Measurements from ENCODE around the gene MIEF1.

Gene MIEF1

DNA sequence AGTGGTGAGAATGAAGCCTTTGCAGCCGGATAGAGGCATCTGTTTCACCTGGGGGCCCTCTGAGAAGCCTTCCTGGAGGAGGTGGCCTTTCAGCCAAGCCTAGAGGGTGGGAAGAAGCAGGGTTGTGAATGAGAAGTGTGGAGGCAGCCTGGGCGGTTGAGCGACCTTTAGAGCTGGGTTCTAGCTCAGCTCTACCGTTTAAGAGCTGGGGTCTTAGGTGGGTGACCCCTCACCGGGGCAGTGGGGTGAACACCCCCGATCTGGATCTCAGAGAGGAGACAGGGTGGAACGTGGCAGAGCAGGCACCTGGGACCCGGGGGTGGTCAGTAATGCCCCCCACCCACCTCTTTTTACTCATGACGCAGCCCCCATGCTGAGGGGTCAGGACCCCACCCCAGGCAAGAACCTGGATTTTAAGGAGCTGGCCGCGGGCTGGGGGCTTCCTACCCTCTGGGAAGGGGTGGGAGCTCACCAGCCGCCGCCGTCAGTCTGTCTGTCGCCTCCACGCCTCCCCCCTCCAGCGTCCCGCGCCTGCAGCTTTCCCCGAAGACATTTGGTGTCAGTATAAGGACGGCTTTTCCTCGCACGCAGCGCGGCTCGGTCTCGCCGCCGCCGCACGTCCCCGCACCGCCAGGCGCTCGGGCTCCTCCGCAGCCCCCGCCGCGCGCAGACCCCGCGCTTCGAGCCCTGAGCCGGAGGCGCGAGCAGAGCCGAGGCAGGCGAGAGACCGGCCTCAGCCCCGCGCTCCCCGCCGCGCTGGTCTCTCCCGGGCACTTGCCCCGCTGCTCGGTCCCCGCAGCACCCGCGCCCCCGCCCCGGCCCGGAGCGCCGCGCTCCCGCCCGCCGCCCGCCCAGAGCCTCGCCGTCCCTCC is 55.1 kb downstream of the MIEF1 start:
- in situ Hi-C loops (cut with HindIII; ENCODE audit: low sequenced_read_pairs), result no loop called here
- H3K4me3 ChIP-seq (ENCODE audit: low read depth, low read length), result no peak overlapping the region
- no peak for DNase-seq (ENCODE audit: low read depth, low spot score)
- TF ChIP-seq, protein P1, sequence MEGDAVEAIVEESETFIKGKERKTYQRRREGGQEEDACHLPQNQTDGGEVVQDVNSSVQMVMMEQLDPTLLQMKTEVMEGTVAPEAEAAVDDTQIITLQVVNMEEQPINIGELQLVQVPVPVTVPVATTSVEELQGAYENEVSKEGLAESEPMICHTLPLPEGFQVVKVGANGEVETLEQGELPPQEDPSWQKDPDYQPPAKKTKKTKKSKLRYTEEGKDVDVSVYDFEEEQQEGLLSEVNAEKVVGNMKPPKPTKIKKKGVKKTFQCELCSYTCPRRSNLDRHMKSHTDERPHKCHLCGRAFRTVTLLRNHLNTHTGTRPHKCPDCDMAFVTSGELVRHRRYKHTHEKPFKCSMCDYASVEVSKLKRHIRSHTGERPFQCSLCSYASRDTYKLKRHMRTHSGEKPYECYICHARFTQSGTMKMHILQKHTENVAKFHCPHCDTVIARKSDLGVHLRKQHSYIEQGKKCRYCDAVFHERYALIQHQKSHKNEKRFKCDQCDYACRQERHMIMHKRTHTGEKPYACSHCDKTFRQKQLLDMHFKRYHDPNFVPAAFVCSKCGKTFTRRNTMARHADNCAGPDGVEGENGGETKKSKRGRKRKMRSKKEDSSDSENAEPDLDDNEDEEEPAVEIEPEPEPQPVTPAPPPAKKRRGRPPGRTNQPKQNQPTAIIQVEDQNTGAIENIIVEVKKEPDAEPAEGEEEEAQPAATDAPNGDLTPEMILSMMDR (IDR thresholded peaks at IDR 0.05; ENCODE audit: low read depth, low read length), result peak; percentile 23

DNA sequence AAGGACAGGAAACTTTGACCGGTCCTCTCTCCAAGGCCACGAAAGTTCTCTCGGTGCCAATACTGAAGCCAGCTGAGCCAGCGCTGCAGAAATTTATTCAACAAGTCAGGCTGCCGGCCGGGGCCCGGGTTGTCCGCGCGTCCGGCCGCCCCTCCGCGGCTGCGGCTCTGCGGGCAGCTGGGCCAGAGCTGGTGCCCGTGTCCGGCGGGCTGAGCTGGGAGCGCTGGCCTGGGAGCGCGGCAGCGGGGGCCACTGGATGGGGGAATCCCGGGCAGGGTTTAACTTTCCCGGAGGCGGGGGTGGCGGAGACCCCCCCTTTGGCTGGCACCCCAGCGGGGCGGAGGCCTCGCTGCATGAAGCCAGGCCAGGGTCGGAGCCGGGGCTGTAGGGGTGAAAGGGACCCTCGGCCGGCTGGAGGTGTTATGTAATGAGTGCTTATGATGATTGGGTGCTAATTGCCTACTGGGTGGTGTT is 56.2 kb downstream of the MIEF1 start:
- in situ Hi-C loops (cut with HindIII; ENCODE audit: low sequenced_read_pairs), result no loop called here
- no peak for DNase-seq (ENCODE audit: low read depth, low spot score)
- no peak overlapping the region for H3K4me3 ChIP-seq (ENCODE audit: low read depth, low read length)
- TF ChIP-seq, protein P1 (IDR thresholded peaks at IDR 0.05; ENCODE audit: low read depth, low read length), result no peak

DNA sequence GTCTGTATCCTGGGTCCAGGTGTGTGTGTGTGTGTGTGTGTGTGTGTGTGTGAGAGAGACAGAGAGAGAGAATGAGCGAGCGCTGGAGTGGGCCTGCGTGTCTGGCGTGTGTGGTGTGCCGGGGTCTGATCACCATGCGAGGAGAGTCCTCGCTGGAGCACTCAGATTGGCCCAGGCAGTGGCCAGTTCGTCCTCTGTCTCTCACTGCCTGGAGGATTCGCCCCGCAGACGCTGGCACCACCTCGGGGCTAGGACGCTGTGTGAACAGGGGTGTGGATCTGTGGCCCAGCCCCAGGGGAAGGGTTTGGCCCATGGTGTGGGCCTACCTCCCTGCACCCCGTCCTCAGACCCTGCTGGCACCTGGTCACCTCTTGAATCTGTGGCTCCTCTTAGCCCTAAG is 56.9 kb downstream of the MIEF1 start:
- DNase-seq (ENCODE audit: low read depth, low spot score), result no peak
- in situ Hi-C loops (cut with HindIII; ENCODE audit: low sequenced_read_pairs), result no loop called here
- TF ChIP-seq, protein P1 (IDR thresholded peaks at IDR 0.05; ENCODE audit: low read depth, low read length), result no peak
- no peak overlapping the region for H3K4me3 ChIP-seq (ENCODE audit: low read depth, low read length)

DNA sequence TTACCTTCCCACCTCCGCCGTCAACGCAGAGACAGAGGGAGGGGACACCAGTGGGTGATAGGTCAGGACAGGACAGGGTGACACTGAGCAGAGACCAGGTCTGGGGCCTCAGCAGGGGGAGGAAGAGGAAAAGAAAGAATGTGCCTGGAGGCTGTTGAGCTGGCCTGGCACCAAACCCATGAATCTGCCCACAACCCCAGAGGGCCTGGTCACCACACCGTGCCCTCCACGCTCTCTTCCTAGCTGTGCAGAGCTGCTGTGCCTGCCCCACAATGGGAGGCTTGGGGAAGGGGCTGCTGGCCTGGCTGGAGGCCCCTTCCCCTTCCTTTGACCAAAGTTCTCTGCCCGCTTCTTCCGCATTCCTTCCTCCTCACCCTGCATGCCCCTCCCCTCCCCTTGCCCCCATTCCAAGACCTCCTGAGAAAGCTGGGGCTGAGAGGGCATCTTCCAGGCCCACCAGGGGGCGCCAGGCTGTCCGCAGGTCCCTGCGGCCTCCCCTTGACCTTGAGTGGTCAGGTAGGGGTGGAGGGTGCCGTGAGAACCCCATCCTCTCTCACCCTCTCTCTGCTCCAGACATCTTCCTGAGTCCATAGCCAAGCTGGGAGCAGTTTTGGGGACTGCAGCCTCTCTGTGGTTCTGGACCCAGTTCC is 57.5 kb downstream of the MIEF1 start:
- in situ Hi-C loops (cut with HindIII; ENCODE audit: low sequenced_read_pairs), result no loop called here
- no peak overlapping the region for H3K4me3 ChIP-seq (ENCODE audit: low read depth, low read length)
- TF ChIP-seq, protein P1 (IDR thresholded peaks at IDR 0.05; ENCODE audit: low read depth, low read length), result peak; percentile 60
- DNase-seq (ENCODE audit: low read depth, low spot score), result no peak

DNA sequence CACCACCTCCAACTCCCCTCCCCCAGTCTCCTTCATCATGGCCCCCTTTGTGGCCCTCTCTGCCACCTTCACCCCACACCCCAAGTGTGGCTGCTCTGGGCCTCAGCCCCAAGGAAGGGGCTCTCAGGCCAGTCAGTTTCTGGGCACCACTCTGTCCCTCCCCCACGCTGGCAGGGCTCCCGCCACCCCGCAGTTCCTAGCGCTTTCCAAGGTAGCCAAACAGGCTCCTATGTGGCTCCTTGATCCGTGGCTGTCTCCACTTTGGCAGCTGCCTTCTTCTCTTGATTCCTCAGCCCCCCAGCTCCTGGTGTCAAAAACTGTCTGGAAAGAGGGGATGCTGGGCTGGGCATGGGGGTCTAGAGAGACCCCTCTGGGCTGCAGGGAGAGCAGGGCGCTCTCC is 58.0 kb downstream of the MIEF1 start:
- H3K4me3 ChIP-seq (ENCODE audit: low read depth, low read length), result no peak overlapping the region
- no peak for DNase-seq (ENCODE audit: low read depth, low spot score)
- TF ChIP-seq, protein P1 (IDR thresholded peaks at IDR 0.05; ENCODE audit: low read depth, low read length), result no peak
- in situ Hi-C loops (cut with HindIII; ENCODE audit: low sequenced_read_pairs), result no loop called here

DNA sequence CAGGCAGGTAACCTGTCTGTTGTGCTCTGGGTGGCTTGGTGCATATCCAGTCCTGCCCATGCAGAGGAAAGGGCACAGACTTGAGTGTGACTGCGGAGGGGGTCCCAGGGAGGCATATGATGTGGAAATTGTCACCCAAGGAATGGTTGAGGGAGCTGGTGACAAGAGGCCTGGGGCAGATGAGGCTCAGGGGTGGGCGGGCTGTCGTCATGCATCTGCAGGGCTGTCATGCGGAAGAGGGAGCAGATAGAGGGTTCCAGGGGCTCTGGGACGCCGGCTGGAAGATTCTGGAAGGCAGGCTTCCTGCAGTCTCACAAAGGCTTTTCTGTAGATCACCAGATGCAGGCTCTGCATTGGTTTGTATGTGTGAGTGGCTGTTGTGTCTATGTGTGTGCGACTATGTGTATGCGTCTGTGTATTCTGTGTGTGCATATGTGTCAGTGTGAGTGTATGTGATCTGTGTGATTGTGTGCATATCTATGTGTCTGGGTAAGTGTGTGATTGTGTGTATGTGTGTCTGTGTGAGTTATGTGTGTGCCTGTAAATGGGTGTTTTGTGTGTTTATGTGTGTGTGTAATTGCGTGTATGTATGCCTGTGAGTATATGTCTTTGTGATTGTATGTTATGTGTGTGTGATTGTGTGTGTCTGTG is 60.9 kb downstream of the MIEF1 start:
- no peak overlapping the region for H3K4me3 ChIP-seq (ENCODE audit: low read depth, low read length)
- no peak for DNase-seq (ENCODE audit: low read depth, low spot score)
- in situ Hi-C loops (cut with HindIII; ENCODE audit: low sequenced_read_pairs), result no loop called here
- TF ChIP-seq, protein P1 (IDR thresholded peaks at IDR 0.05; ENCODE audit: low read depth, low read length), result no peak

Measured in astrocyte of the spinal cord (primary cell).